Measurements from ENCODE around the gene MAG.
"Not testable (repeated sequence)": the region's sequence is repeated elsewhere in the genome, so short reads cannot be mapped to it uniquely, and the experiment has no call there.

The MAG gene

DNA sequence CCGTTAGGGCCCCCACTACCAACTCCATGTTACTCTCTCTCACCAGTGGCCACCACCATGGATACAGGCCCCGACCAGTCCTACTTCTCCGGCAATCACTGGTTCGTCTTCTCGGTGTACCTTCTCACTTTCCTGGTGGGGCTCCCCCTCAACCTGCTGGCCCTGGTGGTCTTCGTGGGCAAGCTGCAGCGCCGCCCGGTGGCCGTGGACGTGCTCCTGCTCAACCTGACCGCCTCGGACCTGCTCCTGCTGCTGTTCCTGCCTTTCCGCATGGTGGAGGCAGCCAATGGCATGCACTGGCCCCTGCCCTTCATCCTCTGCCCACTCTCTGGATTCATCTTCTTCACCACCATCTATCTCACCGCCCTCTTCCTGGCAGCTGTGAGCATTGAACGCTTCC is 66.9 kb downstream of the MAG start:
- not testable (repeated sequence) for H3K9me3 ChIP-seq (ENCODE audit: control insufficient read depth, low read length); H3K27me3 ChIP-seq (ENCODE audit: control insufficient read depth, insufficient read depth, low read length); H3K9ac ChIP-seq (ENCODE audit: low read length)

DNA sequence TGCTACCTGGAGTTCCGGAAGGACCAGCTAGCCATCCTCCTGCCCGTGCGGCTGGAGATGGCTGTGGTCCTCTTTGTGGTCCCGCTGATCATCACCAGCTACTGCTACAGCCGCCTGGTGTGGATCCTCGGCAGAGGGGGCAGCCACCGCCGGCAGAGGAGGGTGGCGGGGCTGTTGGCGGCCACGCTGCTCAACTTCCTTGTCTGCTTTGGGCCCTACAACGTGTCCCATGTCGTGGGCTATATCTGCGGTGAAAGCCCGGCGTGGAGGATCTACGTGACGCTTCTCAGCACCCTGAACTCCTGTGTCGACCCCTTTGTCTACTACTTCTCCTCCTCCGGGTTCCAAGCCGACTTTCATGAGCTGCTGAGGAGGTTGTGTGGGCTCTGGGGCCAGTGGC is 67.4 kb downstream of the MAG start:
- H3K9ac ChIP-seq (ENCODE audit: low read length); H3K9me3 ChIP-seq (ENCODE audit: control insufficient read depth, low read length); H3K36me3 ChIP-seq (ENCODE audit: control insufficient read depth, insufficient read depth, low read length); H3K4me3 ChIP-seq (ENCODE audit: low read length); H3K27me3 ChIP-seq (ENCODE audit: control insufficient read depth, insufficient read depth, low read length): not testable (repeated sequence)
- peaks cover 12% of the 10 kb centered on the region for H3K4me1 ChIP-seq (ENCODE audit: control insufficient read depth, insufficient read depth, low read length)

More for the DNA sequence above, 66.9 kb downstream of the MAG start:
- not testable (repeated sequence) for H3K36me3 ChIP-seq (ENCODE audit: control insufficient read depth, insufficient read depth, low read length); H3K4me3 ChIP-seq (ENCODE audit: low read length)
- H3K4me1 ChIP-seq (ENCODE audit: control insufficient read depth, insufficient read depth, low read length): peaks cover 12% of the 10 kb centered on the region

DNA sequence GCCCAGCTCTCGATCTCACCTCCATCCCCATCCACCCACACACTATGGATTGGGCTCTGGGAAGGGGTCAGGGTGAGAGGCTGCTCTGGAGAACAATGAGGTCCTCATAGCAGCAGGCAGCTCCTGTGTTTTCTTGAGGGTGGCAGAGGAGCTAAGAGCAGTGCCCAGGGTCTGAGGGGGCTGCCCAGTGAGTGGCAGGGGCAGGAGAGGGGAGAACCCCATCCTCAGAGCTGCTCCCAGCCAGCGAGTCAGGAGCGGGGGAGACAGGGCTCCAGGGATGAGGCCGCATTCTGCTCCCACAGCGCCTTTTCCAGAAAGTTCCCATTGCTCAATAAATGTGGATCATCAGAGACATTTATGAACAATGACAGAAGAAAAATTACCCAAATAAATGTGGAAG is 68.1 kb downstream of the MAG start:
- H3K4me1 ChIP-seq (ENCODE audit: control insufficient read depth, insufficient read depth, low read length): peaks cover 12% of the 10 kb centered on the region
- not testable (repeated sequence) for H3K9ac ChIP-seq (ENCODE audit: low read length); H3K27me3 ChIP-seq (ENCODE audit: control insufficient read depth, insufficient read depth, low read length); H3K4me3 ChIP-seq (ENCODE audit: low read length); H3K36me3 ChIP-seq (ENCODE audit: control insufficient read depth, insufficient read depth, low read length); H3K9me3 ChIP-seq (ENCODE audit: control insufficient read depth, low read length)

DNA sequence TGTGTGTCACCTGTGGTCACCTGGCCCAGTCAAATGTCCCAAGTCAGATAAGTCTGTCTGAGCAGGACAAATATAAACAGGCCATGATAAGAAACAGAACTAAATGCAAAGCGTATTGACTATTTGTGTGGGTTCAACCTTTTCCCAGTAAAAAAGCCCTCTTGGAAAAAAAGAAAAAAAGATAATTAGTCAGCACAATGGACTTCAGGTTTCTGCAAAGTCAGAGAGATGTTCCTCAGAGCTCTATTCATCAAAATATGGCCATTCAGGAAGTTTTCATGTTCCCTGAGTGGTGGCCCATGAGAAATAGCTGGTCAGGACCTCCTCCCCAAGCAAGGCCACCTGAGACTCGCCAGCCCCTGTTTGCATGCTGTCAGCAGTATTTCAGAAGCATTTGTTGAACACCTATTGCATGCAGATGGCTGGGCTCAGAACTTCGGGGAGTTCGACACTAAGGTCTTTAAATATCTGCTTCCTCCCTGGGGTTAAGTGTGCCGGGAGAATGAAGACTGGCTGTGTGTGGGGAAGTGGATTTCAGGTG is 69.0 kb downstream of the MAG start:
- Histone ChIP-seq H3K36me3 (ENCODE audit: control insufficient read depth, insufficient read depth, low read length) (no peaks in the 10 kb centered on the region), H3K4me1 (ENCODE audit: control insufficient read depth, insufficient read depth, low read length) (peaks cover 12% of the 10 kb centered on the region), H3K4me3 (ENCODE audit: low read length) (no peak overlapping the region), H3K9ac (ENCODE audit: low read length) (no peak overlapping the region), H3K9me3 (ENCODE audit: control insufficient read depth, low read length) (no peaks in the 10 kb centered on the region), H3K27me3 (ENCODE audit: control insufficient read depth, insufficient read depth, low read length) (no peaks in the 10 kb centered on the region)

DNA sequence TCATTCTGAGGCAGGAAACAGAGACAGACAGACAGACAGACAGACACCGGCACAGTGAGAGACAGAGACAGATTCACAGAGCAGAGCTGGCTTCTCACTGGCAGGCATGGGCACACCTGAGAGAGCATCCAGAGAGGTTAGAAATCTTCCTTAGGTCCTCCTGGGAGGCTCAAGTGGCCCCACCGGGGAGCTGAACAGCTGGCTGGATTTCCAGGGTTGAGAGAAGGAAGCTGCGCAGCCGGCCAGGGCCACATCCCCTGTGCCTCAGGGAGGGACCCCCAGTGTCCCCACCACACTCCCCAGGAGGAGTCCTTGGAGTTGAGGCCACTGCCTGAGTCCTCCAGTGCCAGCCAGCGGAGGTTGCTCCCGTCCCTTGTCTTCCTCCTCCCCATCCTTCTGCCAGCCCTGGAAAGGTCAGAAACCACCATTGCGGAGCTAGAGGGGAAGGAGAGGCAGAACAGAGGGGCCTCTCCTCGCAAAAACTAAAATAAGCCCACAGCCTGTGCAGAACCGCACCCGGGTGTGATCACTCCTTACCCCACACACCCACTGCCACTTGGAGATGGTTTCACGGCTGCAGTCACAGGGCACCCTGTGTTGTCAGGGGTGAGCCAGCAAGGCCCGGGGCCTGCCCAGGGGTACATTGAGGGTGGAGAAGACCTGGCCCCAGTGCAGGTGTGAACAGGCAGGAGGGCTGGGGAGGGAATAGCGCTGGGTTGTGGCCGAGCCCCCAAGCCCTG is 70.5 kb downstream of the MAG start:
- no peak overlapping the region for H3K9ac ChIP-seq (ENCODE audit: low read length)
- H3K4me1 ChIP-seq (ENCODE audit: control insufficient read depth, insufficient read depth, low read length): peaks cover 9% of the 10 kb centered on the region
- H3K9me3 ChIP-seq (ENCODE audit: control insufficient read depth, low read length): no peaks in the 10 kb centered on the region
- H3K4me3 ChIP-seq (ENCODE audit: low read length): no peak overlapping the region
- H3K36me3 ChIP-seq (ENCODE audit: control insufficient read depth, insufficient read depth, low read length): no peaks in the 10 kb centered on the region
- no peaks in the 10 kb centered on the region for H3K27me3 ChIP-seq (ENCODE audit: control insufficient read depth, insufficient read depth, low read length)

DNA sequence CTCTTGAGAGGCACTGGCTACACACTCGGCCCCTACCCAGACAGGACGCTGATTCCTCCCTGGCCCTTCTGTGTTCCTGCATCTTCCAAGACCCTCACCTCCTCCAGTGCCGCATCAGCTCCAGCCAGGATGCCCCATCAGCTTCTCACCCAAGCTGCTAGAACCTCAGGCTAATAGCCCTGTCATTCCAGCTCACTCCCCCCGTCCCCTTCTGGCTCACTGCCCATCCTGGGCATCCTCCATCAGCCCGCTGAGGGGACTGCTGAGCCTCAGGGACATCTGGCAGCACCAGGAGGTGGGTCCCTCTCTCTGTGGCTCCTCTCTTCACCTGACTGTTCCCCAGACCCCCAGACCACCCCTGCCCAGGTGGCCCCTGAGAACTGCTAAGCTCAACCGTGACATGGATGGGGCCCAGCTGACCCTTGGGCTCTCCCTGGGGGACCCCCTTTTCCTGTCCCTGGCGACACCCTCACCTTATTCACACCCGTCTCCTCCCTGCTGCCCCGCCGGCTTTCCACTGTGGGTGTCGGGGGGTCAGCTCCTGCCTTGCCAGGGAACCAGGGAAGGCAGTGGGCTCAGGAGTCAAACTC is 71.1 kb downstream of the MAG start:
- H3K4me1 ChIP-seq (ENCODE audit: control insufficient read depth, insufficient read depth, low read length): peaks cover 4% of the 10 kb centered on the region
- H3K4me3 ChIP-seq (ENCODE audit: low read length): no peak overlapping the region
- H3K27me3 ChIP-seq (ENCODE audit: control insufficient read depth, insufficient read depth, low read length): no peaks in the 10 kb centered on the region
- H3K9me3 ChIP-seq (ENCODE audit: control insufficient read depth, low read length): no peaks in the 10 kb centered on the region
- no peaks in the 10 kb centered on the region for H3K36me3 ChIP-seq (ENCODE audit: control insufficient read depth, insufficient read depth, low read length)
- no peak overlapping the region for H3K9ac ChIP-seq (ENCODE audit: low read length)

All from mucosa of stomach (tissue), 1 donor.